ENCODE results near the gene MAP4K4. TPM values are rescaled to one million over a fixed set of nuclear protein-coding genes. Genes with fewer than 3 reads are reported as not detected.

Gene MAP4K4
- total RNA-seq, 1 donor from 2014 or later: 232 TPM

GRCh38 chr2:101728865-101729264 lies 31.4 kb downstream of the MAP4K4 start:
- intact Hi-C loops (cut with micrococcal nuclease): loop anchor here (2.0 kb wide), 1 partner anchor 14 kb away; no protein-coding TSS in a partner anchor
- DNase-seq (no peak), ATAC-seq (ENCODE audit: low read depth) (no peak)
- TF ChIP-seq, protein P1, sequence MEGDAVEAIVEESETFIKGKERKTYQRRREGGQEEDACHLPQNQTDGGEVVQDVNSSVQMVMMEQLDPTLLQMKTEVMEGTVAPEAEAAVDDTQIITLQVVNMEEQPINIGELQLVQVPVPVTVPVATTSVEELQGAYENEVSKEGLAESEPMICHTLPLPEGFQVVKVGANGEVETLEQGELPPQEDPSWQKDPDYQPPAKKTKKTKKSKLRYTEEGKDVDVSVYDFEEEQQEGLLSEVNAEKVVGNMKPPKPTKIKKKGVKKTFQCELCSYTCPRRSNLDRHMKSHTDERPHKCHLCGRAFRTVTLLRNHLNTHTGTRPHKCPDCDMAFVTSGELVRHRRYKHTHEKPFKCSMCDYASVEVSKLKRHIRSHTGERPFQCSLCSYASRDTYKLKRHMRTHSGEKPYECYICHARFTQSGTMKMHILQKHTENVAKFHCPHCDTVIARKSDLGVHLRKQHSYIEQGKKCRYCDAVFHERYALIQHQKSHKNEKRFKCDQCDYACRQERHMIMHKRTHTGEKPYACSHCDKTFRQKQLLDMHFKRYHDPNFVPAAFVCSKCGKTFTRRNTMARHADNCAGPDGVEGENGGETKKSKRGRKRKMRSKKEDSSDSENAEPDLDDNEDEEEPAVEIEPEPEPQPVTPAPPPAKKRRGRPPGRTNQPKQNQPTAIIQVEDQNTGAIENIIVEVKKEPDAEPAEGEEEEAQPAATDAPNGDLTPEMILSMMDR (IDR thresholded peaks at IDR 0.05): no peak
- Mint-ChIP-seq H3K27ac (no peak overlapping the region), H3K36me3 (ENCODE audit: low read depth) (peaks cover 12% of the 10 kb centered on the region), H3K27me3 (no peaks in the 10 kb centered on the region), H3K4me3 (peak overlapping the region; percentile 35), H3K4me1 (peaks cover 98% of the 10 kb centered on the region), H3K9me3 (no peaks in the 10 kb centered on the region)
- ChIA-PET POLR2A (interaction anchor here (0.8 to 1.3 kb wide), 2 partner anchors 10 to 19 kb away, joined by 3 read pairs; no protein-coding TSS in a partner anchor), CTCF (no interaction called here)

DNA sequence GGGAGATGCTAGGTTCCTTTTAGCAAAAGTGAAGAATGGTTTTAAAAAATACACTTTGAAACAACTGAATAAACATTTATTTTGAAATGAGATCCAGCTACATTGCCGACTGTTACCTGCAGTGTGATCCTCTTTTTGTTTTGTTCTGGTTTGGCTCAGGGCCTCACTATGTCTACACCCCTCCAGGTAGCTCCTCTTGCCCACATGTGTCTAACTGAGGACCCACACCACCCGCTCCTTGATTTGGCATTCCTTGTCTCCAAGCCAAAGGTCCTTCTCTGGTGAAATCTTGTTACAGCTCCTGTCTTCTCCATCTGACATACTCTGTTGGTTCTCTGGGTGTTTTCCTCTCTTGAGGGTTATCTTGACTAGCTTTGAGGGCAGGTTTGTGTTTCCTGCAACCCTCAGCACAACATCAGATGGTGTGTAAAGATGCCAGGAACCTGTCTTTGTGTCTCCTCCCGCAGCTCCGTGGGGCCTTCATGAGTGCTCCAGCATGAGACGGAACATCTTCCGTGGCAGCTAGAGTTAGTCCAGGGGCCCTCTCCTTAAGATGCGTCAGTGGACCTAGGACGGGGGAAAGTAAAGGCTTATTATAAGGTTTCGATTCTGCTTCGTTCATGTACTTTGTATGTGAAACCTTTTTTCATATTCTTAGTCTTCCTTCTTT lies 32.1 kb downstream of the MAP4K4 start:
- peak overlapping the region; percentile 3 for H3K4me3 Mint-ChIP-seq
- H3K36me3 Mint-ChIP-seq (ENCODE audit: low read depth): peaks cover 12% of the 10 kb centered on the region
- no peak for DNase-seq
- ATAC-seq (ENCODE audit: low read depth): no peak
- peak overlapping the region; percentile 59 for H3K27ac Mint-ChIP-seq
- no peaks in the 10 kb centered on the region for H3K9me3 Mint-ChIP-seq
- peaks cover 97% of the 10 kb centered on the region for H3K4me1 Mint-ChIP-seq
- intact Hi-C loops (cut with micrococcal nuclease): loop anchor here (2.0 kb wide), 1 partner anchor 13 kb away; no protein-coding TSS in a partner anchor
- TF ChIP-seq, protein P1 (IDR thresholded peaks at IDR 0.05): no peak
- no peaks in the 10 kb centered on the region for H3K27me3 Mint-ChIP-seq
- POLR2A ChIA-PET: interaction anchor here (0.6 to 1.3 kb wide), 3 partner anchors 16 to 24 kb away, joined by 3 read pairs; no protein-coding TSS in a partner anchor
- CTCF ChIA-PET: interaction anchor here (1.4 kb wide), 1 partner anchor 314 kb away, joined by 3 read pairs; no protein-coding TSS in a partner anchor

DNA sequence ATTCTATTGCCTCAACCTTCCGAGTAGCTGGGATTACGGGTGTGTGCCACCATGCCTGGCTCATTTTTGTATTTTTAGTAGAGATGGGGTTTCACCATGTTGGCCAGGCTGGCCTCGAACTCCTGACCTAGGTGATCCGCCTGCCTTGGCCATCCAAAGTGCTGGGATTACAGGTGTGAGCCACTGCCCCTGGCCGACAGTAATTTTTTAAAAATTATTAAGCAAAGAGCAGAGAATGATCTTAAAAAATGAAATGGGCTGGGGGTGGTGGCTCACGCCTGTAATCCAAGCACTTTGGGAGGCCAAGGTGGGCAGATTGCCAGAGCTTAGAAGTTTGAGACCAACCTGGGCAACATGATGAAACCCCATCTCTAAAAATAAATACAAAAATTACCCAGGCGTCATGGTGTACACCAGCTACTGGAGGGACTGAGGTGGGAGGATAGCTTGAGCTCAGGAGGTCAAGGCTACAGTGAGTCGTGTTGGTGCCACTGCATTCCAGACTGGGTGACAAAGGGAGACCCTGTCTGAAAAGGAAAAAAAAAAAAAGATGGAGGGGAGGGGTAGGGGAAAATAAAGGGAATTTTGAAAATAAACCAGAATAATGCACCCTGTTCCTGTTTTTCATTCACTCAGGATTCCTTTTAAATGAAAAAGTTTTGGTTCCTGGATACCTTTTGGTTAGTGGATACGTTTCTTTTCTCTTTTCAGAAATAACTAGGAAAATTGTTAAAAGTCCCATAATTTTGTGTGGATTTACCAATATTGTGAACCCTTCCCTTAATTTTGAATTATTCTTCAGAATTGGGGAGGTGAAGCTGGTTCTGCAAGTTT lies 33.9 kb downstream of the MAP4K4 start:
- peaks cover 97% of the 10 kb centered on the region for H3K4me1 Mint-ChIP-seq
- no peak overlapping the region for H3K27ac Mint-ChIP-seq
- H3K4me3 Mint-ChIP-seq: no peak overlapping the region
- no peaks in the 10 kb centered on the region for H3K9me3 Mint-ChIP-seq
- intact Hi-C loops (cut with micrococcal nuclease): loop anchor here (2.0 kb wide), 1 partner anchor 15 kb away; no protein-coding TSS in a partner anchor
- H3K27me3 Mint-ChIP-seq: no peaks in the 10 kb centered on the region
- ChIA-PET CTCF (interaction anchor here (0.9 kb wide), 1 partner anchor 100 kb away, joined by 3 read pairs; no protein-coding TSS in a partner anchor), POLR2A (interaction anchor here (0.7 to 1.1 kb wide), 4 partner anchors 9 to 91 kb away, joined by 3 to 4 read pairs (median 3); no protein-coding TSS in a partner anchor)
- no peak for ATAC-seq (ENCODE audit: low read depth)
- H3K36me3 Mint-ChIP-seq (ENCODE audit: low read depth): peaks cover 10% of the 10 kb centered on the region
- TF ChIP-seq, protein P1 (IDR thresholded peaks at IDR 0.05): no peak
- no peak for DNase-seq

DNA sequence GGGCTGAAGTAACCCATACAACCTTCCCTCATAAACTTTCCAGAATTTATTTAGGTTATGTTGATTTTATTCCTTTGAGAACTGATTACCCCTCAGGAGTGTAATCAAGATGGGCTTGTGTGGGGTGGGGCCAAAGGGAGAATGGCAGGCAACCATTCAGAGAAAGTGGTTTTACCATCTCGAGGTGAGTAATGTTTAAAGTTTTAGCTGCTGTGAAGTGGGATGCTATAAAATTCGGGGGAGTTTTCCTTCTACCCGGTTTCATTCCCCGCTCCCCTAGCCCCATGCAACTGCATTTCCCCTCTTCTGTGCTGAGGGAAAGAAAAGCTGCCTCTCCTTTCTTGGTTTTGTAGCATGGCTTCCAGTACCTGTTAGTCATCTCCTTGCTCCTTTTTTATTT lies 34.7 kb downstream of the MAP4K4 start:
- DNase-seq: no peak
- intact Hi-C loops (cut with micrococcal nuclease): loop anchor here (2.0 kb wide), 1 partner anchor 15 kb away; no protein-coding TSS in a partner anchor
- no peak for ATAC-seq (ENCODE audit: low read depth)
- Mint-ChIP-seq H3K4me1 (peaks cover 97% of the 10 kb centered on the region), H3K27me3 (no peaks in the 10 kb centered on the region), H3K9me3 (no peaks in the 10 kb centered on the region), H3K36me3 (ENCODE audit: low read depth) (peaks cover 10% of the 10 kb centered on the region), H3K4me3 (no peak overlapping the region), H3K27ac (no peak overlapping the region)
- TF ChIP-seq, protein P1 (IDR thresholded peaks at IDR 0.05): no peak
- POLR2A ChIA-PET: interaction anchor here (0.7 to 1.2 kb wide), 3 partner anchors 10 to 74 kb away, joined by 3 to 4 read pairs (median 3); no protein-coding TSS in a partner anchor
- CTCF ChIA-PET: no interaction called here
